GM18511 (cell line): Measurements from ENCODE around the gene GSE1.

Source experiments
- ATAC-seq: cut with Tn5 transposase; IDR thresholded peaks from one replicate; pipeline ENCODE4 v1.9.1; 2021; ENCODE audit warnings: mild to moderate bottlenecking, moderate library complexity; ENCODE audit not compliant: unreplicated experiment

The GSE1 gene

GRCh38 chr16:85616607-85617321 is 3.6 kb downstream of the GSE1 start:
- ATAC-seq, result peak; percentile 50

- no peak for ATAC-seq
Measured at GRCh38 chr16:85617948-85618347, 4.8 kb downstream of the GSE1 start.

- no peak for ATAC-seq
Measured at GRCh38 chr16:85618521-85618920, 5.4 kb downstream of the GSE1 start.

- ATAC-seq, result no peak
Measured at GRCh38 chr16:85619101-85619891, 6.2 kb downstream of the GSE1 start.

GRCh38 chr16:85620374-85620773 is 7.3 kb downstream of the GSE1 start:
- no peak for ATAC-seq

DNA sequence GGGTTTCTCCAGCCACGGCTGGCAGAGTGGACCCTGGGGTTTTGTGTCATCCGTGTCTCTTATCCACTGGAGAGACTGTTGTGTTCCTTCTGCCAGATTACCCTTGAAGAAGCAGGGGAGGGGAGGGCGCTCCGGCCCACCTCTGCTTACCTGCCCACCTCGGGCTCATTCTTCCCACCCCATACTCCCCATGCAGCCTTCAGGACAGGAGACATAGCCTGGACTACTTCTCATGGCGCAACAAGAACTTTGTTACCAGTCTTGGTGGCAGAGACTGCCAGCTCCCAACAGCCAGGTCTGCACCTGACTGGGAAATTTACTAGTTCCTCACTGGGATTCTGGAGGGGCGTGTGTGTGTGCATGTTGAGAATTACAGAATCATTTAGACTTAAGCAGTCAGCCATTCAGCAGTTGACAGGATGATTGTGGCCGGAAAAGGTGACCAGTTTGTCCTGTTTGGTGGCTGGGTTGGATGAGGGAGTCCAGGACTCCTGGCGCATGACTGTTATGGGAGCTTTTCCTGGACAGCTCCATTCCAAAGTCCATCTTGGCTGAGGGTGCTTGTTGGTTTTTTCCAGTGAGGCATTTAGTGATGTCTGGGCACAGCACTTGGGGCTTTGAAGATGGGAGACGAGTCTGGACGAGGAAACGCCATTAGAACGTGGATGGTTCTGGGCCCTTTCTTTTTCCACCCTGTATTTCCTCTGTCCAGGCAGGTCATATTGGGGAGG is 8.7 kb downstream of the GSE1 start:
- no peak for ATAC-seq

GRCh38 chr16:85622683-85623082 is 9.6 kb downstream of the GSE1 start:
- ATAC-seq, result no peak

DNA sequence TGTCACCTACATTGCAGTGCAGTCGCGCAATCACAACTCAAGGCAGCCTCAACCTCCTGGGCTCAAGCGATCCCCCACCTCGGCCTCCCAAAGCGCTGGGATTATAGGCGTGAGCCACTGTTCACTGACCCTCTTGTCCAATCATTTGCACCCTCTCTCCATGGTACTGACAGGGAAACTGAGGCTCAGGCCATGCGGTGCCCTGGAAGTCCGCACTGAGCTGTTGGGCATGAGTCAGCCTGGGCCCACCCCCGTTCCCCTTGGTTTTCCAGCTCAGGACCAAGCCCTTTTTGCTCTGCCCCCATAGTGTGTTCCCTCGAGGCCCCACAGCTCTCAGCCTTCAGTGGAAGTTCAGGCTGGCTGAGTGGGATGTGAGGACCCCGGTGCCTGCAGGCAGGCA is 10.1 kb downstream of the GSE1 start:
- ATAC-seq, result no peak

- ATAC-seq, result no peak
Measured at GRCh38 chr16:85623997-85624601, 11.0 kb downstream of the GSE1 start.

DNA sequence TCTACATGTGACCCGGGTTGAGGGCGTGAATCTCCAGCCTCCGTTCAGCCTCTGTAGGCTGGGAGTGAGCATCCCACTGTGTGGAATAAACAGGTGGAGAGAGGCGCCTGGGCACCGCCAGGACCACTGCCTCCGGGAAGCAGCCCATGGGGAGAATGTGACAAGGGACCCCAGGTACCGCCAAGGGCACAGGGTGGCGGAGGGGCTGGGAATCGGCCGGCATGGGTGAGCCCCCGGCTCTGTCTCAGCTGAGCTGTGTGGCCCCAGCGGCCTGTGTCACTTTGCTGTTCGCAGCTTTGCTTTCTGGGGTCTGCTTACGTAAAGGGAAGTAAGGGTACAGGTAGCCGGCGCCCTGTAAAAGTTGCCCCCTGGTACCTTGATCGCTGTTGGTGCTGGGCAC is 11.5 kb downstream of the GSE1 start:
- no peak for ATAC-seq

GRCh38 chr16:85625053-85625452 is 11.9 kb downstream of the GSE1 start:
- no peak for ATAC-seq

DNA sequence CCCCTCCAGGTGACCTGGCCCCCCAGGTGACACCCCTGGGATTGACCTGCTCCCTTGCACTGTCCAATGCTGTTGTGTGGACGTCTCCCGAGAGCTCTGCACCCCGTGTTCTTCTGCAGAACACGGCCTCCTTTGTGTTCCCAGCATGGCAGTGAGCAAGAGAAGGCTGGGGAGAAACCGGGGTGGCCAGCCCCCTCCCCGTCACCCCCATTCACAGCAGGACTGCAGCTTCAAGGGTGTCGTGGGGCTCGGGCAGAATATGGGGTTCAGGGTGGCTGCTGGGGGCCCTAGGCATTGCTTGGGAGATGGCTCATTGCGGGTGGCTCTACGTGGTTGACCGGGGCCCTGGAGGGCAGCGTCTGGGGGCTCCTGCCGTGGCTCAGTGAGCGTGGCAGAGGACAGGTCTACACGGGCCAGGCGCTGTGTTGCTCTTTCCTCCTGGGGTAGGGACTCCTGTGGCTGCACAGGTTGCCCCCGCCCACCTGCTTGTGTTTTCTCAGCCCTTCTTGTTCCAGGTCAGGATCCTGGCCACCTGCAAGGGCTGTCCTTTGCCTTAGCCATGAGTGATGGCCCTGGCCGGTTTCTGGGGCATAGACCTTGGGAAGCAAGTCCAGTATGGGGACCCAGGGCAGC is 12.5 kb downstream of the GSE1 start:
- ATAC-seq, result no peak

DNA sequence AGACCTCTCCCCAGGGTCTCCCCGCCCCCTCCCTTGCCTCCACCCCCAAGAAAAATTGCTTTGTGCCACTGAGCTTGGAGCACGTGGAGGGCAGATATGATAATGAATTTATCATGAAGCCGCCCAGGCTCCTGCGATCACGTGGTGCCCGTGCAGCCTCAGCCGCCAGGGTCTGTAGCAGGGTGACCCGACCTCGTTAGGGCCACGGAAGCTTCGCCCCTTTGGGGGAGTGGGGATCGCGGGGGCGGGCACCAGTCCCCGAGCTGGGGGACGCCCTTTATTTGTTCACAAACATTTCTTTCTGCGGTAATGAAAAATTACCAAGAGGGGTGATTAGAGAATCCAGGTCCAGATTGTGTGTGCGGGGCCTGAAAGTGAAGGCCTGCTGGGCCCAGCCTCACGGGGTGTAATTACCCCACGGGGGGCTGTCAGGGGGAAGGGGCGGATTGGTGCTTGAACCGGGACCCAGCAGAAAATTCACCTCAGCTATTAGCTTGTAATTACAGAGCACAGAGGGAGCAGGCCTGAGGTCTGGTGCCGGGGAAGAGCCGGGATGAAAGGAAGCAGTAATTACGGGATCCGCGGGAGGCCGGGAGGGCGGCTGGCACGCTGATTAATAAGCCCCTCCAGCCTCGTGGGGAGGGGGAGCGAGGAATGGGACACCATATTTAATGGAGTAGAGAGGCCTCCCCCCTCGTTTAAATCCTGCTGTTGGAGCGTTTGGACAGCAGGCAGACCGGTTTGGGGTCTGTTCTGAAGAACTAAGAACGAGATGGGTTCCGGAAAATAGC is 13.3 kb downstream of the GSE1 start:
- no peak for ATAC-seq

GRCh38 chr16:85627089-85627488 is 14.0 kb downstream of the GSE1 start:
- no peak for ATAC-seq

- ATAC-seq, result no peak
Measured at GRCh38 chr16:85627526-85628264, 14.6 kb downstream of the GSE1 start.

DNA sequence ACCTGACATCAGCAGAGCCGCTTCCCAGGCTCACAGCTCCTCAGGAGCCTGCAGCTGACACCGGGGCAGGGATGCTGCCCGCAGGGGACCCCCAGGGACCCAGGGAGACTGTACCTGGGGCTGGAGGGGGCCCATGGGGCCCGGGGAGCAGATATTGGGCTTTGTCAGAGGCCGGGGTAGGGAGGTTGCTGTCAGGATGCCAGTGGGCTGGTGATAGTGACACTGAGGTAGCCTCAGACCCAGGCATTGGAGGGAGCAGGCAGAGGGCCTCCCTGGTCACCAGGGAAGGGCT is 15.1 kb downstream of the GSE1 start:
- no peak for ATAC-seq

GRCh38 chr16:85628645-85629044 is 15.5 kb downstream of the GSE1 start:
- ATAC-seq, result no peak

- ATAC-seq, result no peak
Measured at GRCh38 chr16:85629326-85629725, 16.2 kb downstream of the GSE1 start.

GRCh38 chr16:85629853-85630252 is 16.7 kb downstream of the GSE1 start:
- no peak for ATAC-seq

GRCh38 chr16:85631230-85631629 is 18.1 kb downstream of the GSE1 start:
- ATAC-seq, result no peak
